Stimulated activated CD4-positive, alpha-beta T cell treated with anti-CD3 and anti-CD28 coated beads, Interleukin-2, amount 100 ng/mL, for 48 hours (primary cell): ENCODE results near the gene CRACR2A.

ENCODE experiments used
- DNase-seq, 2 donors: peaks; one replicate each; pipeline ENCODE4 v3.0.0-alpha.2; 2020

Gene CRACR2A

GRCh38 chr12:3681595-3682061, 71.3 kb downstream of the CRACR2A start:
- no peak for DNase-seq

DNA sequence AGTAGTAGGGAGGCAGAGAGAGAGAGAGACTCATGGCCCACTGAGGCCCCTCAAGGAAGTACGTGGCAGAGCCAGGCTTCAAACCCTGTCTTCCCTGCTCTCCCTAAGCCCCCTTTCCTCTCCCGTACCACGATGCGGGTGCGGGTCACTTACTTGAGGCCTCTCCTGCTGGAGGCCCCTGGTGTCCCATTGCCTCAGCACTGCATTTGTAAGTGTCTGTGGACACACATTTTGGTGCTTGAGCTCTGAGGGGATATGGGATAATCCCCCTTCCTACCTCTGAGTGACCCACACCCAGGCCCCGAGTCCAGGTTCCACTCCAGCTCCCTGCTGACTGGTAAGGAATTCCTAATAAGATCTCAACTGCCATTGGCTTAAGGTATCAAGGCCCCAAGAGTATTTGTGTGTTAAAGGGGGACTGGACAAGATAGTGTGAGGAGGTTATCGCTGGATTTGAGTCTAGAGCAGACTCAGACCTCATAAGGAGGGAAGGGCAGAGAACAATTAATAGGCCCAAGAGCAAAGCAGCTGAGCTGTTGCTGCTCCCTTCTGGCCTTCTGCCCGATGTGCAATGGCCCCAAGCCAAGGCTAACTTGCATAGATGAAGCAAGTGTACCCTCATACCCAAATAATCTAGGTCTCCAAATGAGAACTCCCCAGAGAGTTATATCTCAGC, 71.9 kb downstream of the CRACR2A start:
- DNase-seq = no peak

DNA sequence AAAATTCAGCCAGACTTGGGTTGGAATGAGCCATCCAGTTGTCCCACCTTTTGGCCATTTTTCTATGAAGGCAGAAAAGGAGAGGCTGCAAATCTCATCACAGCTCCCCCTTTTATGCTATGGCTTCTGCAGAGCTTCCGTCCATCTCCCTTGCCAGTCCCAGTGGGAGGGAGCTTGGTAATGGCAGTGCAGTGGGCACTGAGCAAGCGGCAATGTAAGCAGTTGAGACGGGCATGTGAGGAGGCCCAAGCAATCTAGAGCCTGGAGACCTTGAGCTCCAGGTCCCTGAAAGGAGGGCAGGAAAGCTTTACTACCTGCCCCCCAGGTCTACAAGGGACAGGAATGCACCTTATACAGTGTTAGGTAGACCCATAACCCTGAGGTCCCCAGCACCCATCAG, 73.1 kb downstream of the CRACR2A start:
- DNase-seq = no peak

DNA sequence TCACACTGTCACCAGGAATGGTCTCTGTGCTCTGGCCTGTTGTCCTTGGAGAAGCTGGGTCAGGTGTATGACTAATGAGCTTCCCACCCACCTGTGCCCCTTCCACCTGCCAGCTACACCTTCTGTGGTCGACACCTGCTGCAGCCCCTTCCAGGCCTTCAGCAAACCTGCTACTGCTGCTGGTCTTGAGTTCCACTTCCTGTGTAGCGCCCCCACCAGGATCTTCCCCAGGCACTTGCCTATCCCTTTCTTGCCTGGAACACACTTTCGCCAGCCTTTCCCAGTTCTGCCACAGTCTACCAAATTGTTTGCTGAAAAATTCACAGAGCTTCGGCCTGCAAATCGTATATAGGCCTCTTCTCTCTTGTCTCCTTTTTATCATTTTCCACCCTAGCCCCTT, 75.3 kb downstream of the CRACR2A start:
- DNase-seq = no peak

GRCh38 chr12:3673981-3674708, 78.8 kb downstream of the CRACR2A start:
- no peak for DNase-seq

- no peak for DNase-seq
These were observed 80.8 kb downstream of the CRACR2A start for GRCh38 chr12:3672113-3672509.

- DNase-seq = no peak
These were observed 81.4 kb downstream of the CRACR2A start for GRCh38 chr12:3671330-3672112.

DNA sequence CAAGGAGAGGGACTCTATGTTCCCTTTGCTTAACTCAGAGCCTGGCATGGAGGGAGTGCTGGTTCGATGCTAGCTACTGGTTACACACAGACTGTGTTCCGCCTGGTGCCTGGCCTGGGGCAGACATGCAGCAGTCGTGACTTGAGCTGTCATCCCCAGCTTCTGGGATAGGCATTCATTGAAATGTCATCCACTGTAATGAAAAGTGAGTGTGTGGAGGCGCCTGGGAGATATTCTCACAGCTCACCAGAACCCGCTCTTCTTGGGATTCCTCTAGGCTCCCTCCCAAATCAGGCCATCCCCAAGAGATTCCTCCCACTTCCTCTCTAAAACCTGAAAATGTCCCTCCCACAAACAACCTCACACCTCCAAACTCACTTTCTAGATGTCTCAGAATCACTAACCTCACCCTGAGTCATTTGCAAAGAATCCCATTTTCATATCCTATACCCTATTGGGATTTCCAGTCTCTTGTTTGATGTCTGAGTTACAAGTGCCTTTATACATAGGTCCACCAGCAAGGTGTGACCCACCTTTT, 82.8 kb downstream of the CRACR2A start:
- no peak for DNase-seq

- no peak for DNase-seq
These were observed 83.3 kb downstream of the CRACR2A start for GRCh38 chr12:3669594-3669993.

GRCh38 chr12:3668479-3669165, 84.3 kb downstream of the CRACR2A start:
- no peak for DNase-seq

DNA sequence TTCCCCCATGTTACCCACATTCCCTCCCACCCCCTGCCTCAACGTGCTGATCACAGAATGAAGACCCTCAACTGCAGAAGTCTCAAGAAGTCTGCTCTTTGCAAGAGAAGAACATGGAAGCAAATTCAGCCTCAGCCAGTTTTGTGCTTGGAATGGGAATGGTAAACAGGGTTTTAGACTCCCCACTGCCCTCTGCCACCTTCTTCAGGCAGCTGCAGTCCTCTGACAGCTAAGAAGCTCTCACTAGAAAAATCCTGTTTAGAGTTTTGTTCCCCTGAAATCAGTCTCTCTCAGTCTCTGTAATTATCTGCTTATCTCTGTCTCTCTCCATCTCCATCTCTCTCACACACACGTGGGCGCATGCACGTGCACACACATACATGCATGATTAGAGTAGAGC, 85.4 kb downstream of the CRACR2A start:
- no peak for DNase-seq

- DNase-seq = no peak
These were observed 86.5 kb downstream of the CRACR2A start for GRCh38 chr12:3666441-3666840.

DNA sequence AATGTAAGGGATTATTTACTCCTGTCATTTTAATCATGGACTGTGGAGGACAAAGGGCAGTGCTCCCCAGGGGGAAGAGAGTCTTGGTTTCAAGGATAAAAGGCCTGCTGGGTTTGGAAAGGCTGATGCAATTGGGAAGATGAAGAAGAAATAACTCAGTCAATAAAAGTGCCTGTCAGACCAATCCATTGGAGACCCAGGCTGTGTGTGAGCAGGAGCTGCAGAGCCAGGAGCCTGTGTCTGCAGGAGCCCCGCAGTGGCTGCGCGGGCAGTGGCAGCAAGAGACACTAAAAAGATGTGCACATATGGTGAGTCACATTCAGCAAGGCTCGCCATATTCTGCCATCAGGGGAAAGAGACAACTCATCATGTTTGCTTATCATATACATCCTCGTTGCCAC, 90.4 kb downstream of the CRACR2A start:
- DNase-seq = no peak

GRCh38 chr12:3661028-3661427, 91.9 kb downstream of the CRACR2A start:
- DNase-seq = no peak

DNA sequence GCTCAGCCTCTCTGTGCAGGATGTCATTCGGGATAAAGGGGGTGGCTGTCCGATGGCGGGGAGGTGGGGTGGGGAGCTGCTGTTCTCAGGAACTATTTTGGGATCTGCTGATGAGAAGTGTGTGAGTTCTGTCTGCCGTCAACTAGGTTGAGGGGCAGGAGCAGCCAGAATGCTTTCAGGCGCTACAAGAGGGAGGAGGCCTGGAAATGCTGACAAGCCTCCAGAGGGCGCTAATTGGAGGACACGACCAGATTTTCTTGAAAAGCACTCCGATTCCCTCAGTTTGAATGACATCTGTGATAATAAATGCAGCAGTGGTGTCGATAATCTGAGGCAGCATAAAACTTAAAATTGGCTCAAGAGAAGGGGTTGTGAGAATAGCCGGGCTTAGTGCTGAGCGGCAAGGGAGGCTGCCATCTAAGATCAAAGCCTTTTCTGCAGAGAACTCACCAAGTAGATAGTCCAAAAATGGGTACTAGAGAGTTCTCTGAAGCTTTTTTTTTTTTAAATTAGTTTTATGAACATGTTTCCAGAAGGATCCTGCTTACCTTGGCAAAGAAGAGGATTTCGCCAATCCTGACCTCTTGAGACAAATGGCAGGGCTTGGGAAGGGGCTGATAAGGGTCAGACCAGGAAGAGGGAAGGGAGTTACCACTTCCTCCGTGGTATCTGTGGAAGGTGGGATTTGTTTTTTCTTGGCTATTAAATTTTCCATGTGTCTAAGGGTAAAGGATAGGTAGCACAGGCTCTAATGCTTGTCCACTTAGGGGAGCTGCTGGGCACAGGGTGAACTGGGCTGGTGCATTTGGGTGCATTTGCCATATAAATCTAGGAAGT, 94.4 kb downstream of the CRACR2A start:
- peak; percentile 14 to 15 for DNase-seq

DNA sequence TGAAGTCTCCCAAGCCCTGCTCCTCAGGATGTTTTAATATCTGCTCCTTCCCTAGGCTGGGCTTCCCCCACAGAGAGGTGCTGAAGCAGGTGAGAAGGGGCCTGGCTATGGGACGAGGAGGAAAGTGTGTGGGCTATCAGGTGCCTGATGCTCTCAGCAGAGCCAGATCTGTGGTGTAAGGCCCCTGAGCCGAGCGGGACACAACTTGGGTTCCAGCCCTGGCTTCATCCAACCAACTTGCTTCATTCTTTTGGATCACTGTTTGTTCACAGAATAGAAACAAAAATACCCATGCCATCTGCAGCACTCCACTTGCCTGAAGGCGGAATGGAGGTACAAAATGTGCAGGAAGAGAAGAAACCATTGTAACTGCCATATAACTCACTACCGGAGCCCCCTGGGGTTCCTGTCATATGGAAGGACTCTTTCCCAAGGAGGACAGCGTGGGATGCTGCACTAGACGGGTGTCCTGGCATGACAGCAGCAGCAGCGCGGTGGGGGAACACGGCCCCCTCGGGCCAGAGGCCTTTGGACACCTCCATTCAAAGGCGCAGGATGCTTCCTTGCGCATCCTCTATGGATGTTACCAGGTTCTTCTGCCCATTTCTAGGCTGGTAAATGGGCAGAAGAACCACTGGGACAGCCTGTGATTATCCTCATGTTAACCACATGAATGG, 95.8 kb downstream of the CRACR2A start:
- DNase-seq = no peak

DNA sequence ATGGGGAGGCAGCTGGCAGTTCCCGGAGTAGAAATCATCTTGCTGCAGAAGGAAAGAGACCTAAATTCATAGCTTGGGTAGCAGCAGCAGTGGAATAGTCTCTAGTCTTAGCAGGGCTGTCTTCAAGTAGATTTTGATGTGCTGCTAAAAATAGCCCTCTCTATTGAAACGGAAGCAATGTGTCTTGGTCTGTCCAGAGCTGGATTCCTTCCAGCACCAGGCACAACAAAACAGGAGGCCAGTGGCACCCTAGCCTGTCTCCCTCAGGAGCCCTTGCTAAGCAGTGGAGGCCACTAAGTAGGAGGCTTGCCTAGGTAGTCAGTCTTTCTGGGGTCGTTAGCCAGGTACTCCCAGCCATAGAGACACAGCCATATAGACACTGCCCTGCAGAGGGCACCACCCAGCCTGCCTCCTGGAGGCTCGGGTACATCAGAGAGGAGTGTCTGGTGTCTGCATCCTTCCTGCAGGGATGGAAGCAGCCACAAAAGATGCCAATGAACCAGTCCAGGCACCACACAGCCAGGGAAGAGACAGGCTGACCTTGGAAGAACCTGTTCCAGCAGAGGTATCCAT, 97.5 kb downstream of the CRACR2A start:
- DNase-seq = no peak

- no peak for DNase-seq
These were observed 101.1 kb downstream of the CRACR2A start for GRCh38 chr12:3651585-3652424.

DNA sequence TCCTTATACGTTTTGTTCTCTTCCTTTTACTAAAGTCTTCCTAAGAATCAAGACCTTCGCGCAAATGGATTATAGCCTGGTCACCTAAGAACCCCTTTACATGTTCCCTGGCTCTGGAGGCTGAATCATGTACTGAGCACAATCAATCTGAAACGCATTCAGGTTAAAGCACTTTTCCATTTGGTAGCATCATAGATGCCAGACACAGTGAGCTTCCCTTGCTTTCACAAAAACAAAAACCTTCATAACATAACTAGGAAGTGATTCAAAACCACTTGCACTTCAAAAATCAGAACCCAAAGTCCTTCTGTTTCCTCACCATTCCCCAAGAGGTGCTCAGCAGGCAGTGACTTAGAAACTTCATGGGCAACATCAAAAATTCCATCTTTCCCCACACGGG, 105.4 kb downstream of the CRACR2A start:
- no peak for DNase-seq
